Measurements from ENCODE around the gene TPH2. TPM values are rescaled to one million over a fixed set of nuclear protein-coding genes. Genes with fewer than 3 reads are reported as not detected.

Gene TPH2
- total RNA-seq, 1 experiment from 2014 or later, result 0.83 TPM

GRCh38 chr12:71938728-71939385 lies at the start of gene TPH2 (continued):
- TF ChIP-seq AFF4 (CRISPR knock-in tag; IDR thresholded peaks at IDR 0.05; ENCODE audit: borderline replicate concordance), result no peak
- TF ChIP-seq RORB (CRISPR knock-in tag; IDR thresholded peaks at IDR 0.05), result no peak
- TF ChIP-seq E2F1 (CRISPR knock-in tag; IDR thresholded peaks at IDR 0.05), result no peak
- peak; percentile 89 for TF ChIP-seq CTCF (IDR thresholded peaks at IDR 0.05)
- TF ChIP-seq TP53 (CRISPR knock-in tag; IDR thresholded peaks at IDR 0.05), result no peak
- no peak for TF ChIP-seq OVOL2 (CRISPR knock-in tag; IDR thresholded peaks at IDR 0.05; ENCODE audit: borderline replicate concordance)
- peak; percentile 72; the same call in 1 of the 2 replicates for TF ChIP-seq CREM (CRISPR knock-in tag; IDR thresholded peaks at IDR 0.05)
- no peak for TF ChIP-seq ZNF671 (CRISPR knock-in tag; IDR thresholded peaks at IDR 0.05)
- TF ChIP-seq SMAD3 (CRISPR knock-in tag; IDR thresholded peaks at IDR 0.05; ENCODE audit: borderline replicate concordance), result peak; percentile 86
- TF ChIP-seq IRF2 (CRISPR knock-in tag; IDR thresholded peaks at IDR 0.05; ENCODE audit: borderline replicate concordance, low read depth), result no peak
- TF ChIP-seq ERG (CRISPR knock-in tag; IDR thresholded peaks at IDR 0.05), result no peak
- no peak for TF ChIP-seq ELF4 (CRISPR knock-in tag; IDR thresholded peaks at IDR 0.05; ENCODE audit: low read depth)
- TF ChIP-seq ZNF416 (CRISPR knock-in tag; IDR thresholded peaks at IDR 0.05), result no peak
- TF ChIP-seq ZNF219 (CRISPR knock-in tag; IDR thresholded peaks at IDR 0.05; ENCODE audit: borderline replicate concordance), result peak; percentile 80; the same call in 1 of the 2 replicates
- TF ChIP-seq GTF2I (CRISPR knock-in tag; conservative IDR thresholded peaks at IDR 0.05), result no peak
- TF ChIP-seq ZNF512 (CRISPR knock-in tag; IDR thresholded peaks at IDR 0.05; ENCODE audit: borderline replicate concordance), result no peak
- TF ChIP-seq PREB (CRISPR knock-in tag; IDR thresholded peaks at IDR 0.05; ENCODE audit: borderline replicate concordance), result peak; percentile 54; the same call in 1 of the 2 replicates
- TF ChIP-seq ZNF121 (CRISPR knock-in tag; IDR thresholded peaks at IDR 0.05), result no peak
- TF ChIP-seq STAT6 (CRISPR knock-in tag; conservative IDR thresholded peaks at IDR 0.05; ENCODE audit: low read depth), result no peak
- no peak for TF ChIP-seq MYBL2 (CRISPR knock-in tag; IDR thresholded peaks at IDR 0.05)
- TF ChIP-seq FOXP1 (CRISPR knock-in tag; IDR thresholded peaks at IDR 0.05; ENCODE audit: borderline replicate concordance), result peak; percentile 86; the same call in 1 of the 2 replicates
- TF ChIP-seq MAX (CRISPR knock-in tag; IDR thresholded peaks at IDR 0.05), result peak; percentile 56; the same call in 1 of the 2 replicates
- TF ChIP-seq RELA (CRISPR knock-in tag; IDR thresholded peaks at IDR 0.05; ENCODE audit: borderline replicate concordance), result no peak
- no peak for TF ChIP-seq E2F5 (CRISPR knock-in tag; IDR thresholded peaks at IDR 0.05)

Data from WTC11 (cell line).